ENCODE results near the gene WDR45B.
"Not testable (repeated sequence)": the region's sequence is repeated elsewhere in the genome, so short reads cannot be mapped to it uniquely, and the experiment has no call there.

WDR45B gene

DNA sequence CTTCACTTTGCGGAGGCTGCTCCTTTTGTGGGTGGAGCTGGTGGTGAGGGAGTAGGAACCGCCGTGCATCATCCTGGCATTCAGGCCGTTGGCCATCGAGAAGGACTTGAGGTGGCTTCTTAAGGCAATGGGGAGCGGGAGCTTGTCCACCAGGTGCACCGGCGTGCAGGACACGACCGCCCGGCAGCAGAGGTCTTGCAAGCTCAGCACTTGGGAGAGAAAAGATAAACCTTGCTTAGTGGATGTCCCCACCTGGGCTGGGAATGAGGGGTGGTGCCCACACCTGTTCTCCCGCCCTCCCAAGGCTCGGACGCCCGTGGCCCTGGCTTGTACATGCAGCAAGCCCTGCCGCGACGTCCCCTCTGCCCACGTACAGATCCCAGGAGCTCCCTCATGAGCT lies 9.7 kb upstream of the WDR45B start:
- no peak for DNase-seq (ENCODE audit: low spot score)

DNA sequence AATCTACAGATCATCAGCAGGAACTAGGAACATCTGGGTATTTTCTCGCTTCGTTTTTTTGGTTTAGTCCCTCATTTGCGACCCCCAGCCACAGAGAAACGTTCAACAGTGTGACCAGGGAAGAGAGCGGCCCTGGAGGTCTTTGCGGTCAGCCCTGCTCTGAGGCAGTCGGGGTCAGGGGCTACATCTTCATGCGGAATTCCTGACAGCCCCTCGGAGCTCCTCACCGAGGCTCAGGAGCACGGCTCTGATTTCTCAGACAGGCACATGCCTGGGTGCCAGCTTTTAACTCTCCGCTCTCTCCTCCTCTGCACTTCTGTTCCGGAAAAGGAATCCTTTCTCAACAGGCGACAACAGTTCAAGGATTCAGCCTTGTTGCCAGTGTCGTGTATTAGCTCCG lies 8.0 kb upstream of the WDR45B start:
- DNase-seq (ENCODE audit: low spot score): no peak

DNA sequence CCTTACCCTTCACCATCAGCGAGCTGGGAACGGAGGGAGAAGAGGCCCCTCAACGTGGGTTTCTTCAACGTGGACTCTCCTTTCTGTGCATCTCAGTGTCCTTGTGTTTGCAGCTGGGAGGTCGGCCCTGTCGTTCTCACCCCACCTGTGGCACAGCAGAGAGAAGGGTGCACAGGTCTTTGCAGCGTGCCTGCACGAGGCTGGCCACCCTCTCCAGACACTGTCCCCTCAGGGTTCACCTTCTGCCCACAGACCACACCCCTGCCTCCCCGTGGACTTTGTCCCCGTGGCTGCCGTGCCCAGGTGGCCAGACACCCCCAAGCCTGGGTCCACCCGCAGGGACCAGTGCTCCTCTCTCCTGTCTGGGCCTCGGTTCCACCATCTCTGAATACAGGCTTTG lies 7.3 kb upstream of the WDR45B start:
- DNase-seq (ENCODE audit: low spot score): no peak

DNA sequence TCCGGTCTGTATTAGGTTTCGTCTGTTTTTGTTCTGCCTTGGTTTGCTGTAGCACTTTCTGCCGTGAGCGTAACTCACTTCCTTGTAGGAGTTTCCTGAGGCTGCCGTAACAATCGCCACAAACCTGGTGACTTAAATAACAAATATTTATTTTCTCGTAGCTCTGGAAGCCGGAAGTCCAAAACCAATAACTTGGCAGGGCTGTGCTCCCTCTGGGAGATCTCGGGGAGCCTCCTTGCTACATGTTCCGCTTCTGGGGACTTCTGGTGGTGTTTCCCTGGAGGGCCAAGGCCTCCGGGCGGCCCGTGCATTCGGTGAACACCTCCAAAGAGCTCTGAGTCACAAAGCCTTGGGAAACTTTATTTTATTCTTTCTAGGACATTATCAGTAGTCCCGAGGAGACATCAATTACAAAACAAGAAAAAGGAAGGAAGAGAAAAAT lies 6.8 kb upstream of the WDR45B start:
- DNase-seq (ENCODE audit: low spot score): no peak

DNA sequence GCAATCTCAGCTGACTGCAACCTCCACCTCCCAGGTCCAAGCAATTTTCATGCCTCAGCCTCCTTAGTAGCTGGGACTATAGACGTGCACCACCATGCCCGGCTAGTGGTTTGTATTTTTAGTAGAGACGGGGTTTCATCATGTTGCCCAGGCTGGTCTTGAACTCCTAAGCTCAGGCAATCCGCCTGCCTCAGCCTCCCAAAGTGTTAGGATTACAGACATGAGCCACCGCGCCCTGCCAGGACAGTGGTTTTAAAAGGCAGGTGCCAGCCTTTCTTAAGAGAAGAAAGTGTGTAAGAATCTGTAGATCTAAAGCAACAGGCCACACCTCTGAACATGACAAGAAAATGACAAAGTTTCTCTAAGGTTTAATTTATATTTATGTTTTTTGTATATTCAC lies 6.4 kb upstream of the WDR45B start:
- not testable (repeated sequence) for DNase-seq (ENCODE audit: low spot score)

DNA sequence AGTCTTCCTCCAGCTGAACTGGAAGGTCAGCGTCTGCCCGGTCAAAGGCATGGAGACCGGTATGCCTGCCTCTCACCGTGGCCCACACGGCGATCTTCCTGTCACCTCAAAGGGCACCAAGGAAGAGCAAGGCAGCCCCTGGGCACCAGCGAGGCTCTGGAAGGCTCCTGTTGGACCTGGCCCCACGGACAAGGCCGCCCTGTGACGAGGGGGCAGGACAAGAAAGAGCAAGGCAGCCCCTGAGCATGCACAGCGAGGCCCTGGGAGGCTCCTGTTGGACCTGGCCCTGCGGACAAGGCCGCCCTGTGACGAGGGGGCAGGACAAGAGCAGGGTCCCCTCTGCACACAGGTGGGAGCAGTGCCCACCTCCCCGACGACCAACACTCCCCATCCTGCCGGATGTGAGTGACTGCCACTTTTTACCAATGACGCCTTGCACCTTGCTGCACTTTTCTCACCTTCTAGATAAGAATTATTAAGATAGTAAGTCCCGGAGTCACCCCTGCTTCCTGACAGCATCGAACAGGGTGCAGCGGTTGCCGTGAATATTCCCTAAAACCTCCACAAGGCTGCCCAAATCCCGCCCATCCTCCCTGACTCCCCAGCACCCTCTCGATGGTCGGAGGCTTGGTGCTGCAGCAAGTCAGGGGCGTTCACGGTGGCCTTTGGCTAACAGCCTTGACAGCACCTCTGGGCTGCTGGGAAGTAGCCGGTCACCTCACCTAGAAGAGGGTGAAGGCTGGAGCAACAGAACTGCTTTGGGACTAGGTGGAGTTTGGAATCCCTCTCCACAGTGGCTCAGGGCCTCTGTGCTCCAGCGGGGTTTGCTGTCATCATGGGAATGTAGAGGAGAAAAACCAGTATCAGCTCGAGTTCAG lies 5.6 kb upstream of the WDR45B start:
- no peak for DNase-seq (ENCODE audit: low spot score)

DNA sequence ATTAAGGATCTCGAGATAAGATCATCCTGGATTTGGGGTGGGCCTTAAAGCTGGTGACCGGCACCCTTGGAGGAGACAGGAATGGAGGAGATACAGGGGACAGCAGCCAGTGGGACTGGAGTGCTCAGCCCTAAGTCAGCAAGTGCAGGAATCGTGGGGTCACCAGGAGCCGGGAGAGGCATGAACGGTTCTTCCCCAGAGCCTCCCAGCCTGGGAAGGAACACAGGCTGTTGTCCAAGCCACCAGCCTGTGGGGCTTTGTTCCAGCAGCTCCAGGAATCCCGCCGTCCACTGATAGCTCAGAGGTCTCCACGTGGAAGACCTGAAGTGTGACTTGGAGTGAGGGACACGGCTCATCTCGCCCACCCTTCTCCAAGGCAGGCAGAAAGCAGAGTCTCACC lies 2.5 kb upstream of the WDR45B start:
- DNase-seq (ENCODE audit: low spot score): no peak

DNA sequence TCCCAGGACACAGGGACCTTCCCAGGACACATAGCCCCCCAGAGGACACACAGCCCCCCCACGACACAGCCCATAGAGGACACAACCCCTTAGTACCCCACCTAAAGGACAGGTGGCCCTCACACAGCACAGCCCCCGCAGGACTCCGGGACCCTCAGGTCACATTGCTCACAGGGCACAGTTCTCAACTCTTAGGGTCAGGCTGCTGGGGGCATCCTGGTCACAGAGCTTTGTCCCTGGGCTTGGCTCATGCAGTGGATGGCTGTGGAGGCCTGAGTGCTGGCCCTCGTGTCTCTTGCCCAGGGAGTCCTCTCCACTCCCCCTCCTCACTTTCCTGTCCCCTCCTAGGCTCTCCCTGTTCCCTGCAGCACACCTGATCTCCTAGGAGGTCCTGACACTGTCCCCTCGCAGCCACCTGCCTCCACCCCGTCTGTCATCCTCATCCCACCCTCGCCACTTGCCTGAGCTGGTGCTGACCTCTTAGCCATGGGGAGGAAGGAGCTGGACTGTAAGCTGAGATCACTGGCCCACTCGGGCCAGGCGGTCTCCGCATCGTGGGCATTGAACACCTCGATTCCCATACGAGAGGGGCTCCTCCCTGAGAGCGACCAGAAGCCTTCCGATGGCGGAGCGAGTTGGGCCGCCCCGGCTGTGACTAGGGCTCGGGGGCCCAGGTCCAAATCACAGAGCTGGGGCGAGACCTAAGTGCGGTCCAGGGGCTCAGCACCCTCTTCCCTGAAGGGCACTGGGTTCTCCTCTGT lies 1.4 kb upstream of the WDR45B start:
- DNase-seq (ENCODE audit: low spot score): no peak

DNA sequence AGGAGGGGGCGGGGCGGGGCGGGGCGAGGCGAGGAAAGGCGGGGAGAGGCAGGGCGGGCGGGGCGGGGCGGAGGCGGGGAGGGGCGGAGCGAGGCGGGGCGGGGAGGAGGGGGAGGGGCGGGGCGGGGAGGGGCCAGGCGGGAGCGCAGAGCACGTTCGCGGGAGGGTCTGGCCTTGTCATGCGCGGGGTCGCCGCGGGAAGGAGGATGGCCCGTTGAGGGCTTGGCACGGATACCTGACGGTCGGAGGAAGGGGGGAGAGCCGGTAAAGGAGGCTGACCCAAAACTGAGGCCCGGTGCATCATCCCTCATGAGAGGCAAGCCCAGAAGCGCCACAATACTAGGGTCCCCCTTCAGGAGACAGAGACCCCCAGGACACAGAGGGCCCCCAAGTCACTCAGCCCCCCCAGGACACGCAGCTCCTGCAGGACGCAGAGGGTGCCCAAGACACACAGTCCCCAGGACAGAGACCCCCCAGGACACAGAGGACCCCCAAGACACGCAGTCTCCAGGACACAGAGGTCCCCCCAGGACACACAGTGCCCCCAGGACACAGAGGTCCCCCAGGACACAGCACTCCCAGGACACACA lies 593 bp upstream of the WDR45B start:
- DNase-seq (ENCODE audit: low spot score): no peak

DNA sequence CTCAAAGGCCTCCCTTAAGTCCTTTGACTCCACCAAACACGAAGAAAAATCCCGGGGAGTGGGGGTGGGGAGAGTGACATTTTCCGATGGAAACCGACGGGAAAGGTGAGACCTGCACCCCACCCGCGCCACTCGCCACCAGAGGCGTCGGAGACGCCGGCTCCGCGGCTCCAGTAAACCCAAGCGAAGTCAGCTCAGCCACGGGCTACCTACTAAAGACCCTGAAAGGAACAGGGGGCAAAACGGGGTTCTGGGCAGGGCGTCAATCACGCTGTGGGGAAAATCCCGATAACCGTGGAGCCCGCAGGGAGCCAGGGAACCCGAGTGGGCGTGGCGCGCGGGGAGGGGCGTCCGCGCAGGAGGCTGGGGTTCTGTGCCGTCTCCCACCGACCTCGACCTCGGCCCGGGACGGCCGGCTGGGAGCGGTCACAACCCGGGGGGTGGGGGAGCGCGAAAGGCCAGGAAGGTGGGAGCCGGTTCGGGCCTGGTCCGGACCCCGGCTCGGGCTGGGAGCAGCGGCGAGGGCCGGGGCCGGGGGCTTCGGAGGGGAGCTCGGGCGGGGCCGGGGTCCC lies 565 bp downstream of the WDR45B start:
- peak; percentile 20 for DNase-seq (ENCODE audit: low spot score)

DNA sequence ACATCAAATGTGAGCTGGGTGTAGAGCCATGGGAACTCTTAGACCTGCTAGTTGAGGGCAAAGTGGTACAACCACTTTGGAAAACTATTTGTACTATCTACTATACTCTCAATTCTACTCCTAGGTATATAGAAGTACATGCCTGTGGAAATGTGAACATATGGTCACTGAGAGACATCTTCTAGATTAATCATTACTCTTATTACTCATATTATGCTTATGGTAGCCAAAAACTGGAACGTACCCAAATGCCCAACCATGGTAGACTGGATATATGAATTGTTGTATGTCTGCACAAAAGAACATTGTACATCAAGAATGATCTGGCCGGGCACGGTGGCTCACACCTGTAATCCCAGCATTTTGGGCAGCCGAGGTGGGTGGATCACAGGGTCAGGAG lies 2.7 kb downstream of the WDR45B start:
- no peak for DNase-seq (ENCODE audit: low spot score)

DNA sequence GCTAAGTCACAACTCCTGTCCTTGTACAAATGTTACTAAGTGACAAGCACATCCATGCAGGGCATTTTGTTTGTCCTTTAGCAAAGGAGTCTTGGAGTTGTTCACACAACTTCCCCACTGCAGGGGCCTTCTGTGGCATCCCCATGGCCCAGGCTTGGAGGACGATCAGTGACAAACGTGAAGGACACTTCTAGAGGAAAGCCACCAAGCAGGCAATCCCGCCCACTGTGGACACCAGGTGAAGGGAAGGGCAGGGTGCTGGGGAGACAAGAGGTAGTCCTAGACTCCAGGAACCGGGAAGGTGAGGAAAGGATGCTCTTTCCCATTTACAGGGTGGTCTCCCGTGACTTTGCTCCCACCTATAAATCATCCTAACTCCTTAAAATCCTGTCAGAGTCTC lies 4.1 kb downstream of the WDR45B start:
- DNase-seq (ENCODE audit: low spot score): no peak

DNA sequence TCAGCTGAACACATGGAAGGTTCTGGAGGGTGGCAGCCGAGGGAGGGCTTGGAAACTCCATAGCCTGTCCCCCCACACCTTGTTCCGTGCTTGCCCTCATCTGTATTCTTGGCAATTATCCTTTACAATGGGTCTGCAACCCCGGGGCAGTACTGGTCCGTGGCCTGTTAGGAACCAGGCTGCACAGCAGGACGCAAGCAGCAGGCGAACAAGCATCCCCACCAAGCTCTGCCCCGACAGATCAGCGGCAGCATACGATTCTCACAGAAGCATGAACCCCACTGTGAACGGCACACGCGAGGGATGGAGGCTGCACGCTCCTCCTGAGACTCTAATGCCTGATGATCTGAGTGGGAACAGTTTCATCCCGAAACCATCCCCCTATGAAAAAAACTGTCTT lies 6.2 kb downstream of the WDR45B start:
- no peak for DNase-seq (ENCODE audit: low spot score)

DNA sequence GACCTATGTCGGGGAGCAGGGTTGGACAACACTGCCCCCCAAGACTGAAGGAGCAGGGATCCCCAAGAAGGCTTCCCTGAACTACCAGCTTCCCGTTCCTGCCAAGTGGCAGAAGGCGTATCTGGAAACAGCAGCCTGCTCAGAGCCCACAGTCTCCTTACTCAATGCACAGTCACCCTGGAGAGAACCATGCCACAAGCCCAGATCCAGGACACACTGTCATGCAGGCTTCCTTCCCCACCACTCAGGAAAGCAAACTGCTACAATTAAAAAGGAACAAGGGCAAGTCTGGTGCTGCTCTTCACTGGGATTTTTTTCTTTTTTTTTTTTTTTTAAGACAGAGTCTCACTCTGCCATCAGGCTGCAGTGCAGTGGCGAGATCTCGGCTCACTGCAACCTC lies 8.2 kb downstream of the WDR45B start:
- no peak for DNase-seq (ENCODE audit: low spot score)

DNA sequence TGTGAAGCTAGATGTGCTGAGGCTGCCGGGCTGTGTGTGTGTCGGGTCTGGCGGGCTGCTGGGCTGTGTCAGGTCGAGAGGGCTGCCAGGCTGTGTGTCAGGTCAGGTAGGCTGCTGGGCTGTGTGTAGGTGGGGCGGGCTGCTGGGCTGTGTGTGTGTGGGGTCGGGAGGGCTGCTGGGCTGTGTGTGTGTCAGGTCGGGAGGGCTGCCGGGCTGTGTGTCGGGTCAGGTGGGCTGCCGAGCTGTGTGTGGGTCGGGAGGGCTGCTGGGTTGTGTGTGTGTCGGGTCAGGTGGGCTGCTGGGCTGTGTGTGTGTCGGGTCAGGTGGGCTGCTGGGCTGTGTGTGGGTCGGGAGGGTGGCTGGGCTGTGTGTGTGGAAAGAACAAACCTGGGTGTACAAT lies 8.6 kb downstream of the WDR45B start:
- no peak for DNase-seq (ENCODE audit: low spot score)

DNA sequence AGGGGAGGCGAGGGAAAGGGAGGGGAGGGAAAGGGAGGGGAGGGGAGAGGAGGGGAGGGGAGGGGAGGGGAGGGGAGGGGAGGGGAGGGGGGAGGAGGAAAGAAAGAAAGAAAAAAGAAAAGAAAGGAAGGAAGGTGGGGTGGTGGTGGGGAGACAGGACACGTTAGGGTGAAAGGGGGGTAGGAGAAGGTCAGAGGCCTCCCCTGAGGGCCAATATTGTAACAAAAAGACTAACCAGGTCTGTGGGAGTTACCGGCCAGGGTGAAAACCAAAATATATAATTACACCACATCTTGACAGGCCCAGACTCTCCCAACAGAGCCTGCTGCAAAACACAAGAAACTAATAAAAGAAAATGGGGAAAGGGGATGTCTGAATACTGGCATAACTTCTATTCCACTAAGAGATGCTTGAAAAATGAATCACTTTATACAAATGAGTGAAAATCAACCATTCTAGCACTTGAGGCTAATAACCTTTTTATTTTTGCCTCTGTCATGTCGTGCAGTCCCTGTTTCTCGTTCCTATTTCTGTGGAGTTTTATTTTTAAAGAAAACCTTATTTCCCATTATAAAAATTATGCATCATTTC lies 10.0 kb downstream of the WDR45B start:
- DNase-seq (ENCODE audit: low spot score): no peak

DNA sequence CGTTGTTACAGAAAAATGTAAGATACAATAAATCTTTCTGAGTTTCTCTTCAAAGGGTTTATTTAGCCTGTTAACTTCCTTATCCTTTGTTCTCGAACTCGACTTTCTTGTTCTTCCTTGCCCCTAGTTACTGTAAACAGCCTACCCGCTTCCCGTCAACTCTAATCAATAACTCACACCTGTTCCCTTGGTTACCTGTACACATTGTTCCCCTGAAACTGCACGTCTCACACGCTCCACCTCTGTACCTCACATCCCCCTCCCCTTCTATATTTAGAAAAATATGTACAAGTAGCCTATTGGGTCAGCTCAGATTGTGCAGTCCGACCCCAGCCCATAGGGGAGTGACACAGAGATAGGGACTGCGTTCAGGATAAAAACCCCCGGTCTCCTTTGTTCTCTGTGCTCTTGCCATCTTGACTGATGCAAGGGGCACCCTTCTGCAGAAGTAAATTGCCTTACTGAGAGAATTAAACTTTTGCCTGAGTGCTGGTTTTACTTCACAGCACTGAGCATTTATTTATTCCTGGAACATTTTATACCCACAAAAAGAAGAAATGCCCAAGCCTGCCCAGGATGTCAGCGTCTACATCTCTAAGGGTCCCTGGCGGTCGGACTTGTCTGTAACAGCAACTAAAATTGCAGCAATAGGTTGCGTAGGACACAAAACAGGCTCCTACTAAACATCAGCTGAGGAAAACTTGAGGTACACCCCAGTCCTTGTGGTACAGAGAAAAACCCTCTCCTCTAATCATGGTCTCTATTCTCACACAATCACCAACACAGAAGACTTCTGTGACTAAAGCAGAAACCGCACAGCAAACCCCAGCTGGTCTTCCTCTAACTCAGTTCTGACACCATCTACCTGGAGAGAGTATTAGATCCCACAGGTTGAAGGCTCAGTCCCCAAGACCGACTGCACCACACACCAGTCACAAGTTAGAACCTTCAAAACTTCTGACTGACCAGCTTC lies 11.3 kb downstream of the WDR45B start:
- DNase-seq (ENCODE audit: low spot score): no peak

DNA sequence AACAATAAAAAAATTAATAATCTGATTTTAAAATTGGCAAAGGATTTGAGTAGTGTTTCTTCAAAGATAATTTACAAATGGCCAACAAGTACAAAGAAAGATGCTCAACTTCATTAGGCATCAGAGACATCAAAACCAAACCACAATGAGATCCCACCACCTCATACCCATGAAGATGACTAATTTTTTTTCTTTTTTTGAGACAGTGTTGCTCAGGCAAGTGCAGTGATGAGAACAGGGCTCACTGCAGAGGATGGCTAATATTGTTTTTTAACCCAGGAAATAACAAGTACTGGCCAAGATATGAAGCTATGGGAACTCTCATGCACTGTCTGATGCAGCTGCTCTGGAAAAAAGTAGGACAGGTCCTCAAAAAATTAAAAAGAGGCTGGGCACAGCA lies 14.9 kb downstream of the WDR45B start:
- DNase-seq (ENCODE audit: low spot score): no peak

DNA sequence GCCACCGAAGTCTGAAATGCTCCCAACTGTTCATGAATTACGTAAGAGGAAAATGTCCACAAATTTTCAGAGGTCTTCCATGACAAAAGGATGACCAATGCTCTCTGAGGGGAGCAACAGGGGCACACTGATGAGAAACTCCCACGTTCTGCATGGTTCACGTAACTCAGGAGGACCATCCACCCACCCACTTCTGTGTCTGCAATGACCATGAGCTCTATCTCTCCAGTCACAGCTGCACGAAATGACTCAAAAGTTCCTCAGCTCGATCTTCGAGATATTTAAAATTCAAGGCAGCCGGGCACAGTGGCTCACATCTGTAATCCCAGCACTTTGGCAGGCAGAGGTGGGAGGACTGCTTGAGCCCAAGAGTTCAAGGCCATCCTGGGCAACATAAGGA lies 15.8 kb downstream of the WDR45B start:
- no peak for DNase-seq (ENCODE audit: low spot score)

DNA sequence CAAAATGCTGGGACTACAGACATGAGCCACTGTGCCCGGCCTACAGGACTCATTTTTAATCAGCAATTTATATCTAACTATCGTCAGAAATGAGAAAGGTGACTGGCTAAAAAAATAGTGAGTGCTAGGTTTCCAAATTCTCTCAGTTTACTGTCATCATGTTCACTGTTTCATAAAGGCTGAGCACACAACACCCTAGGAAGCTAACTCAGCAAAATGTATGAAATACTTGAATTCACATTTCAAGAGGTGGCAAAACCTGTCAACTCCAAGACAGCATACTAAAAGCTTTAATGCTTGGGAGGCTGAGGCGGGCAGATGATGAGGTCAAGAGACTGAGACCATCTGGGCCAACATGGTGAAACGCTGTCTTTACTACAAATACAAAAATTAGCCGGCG lies 16.7 kb downstream of the WDR45B start:
- no peak for DNase-seq (ENCODE audit: low spot score)

DNA sequence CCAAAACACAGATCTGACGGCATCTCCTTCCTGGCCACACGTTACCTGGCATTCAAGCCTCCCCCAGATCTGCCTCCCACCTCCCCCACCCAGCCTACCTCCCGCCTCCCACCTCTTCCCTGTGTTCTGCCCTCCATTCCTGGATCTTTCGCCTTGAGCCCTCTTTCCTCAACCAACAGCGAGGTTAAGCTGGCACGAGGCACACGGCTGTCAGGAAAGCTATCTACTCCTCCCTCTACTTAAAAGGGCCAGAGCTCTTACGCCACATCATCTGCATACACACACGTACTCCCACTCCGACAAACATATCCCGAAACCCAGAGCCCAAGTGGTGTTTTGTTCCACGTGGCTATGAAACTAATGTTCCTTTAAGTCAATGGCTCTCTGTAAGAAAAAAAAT lies 18.0 kb downstream of the WDR45B start:
- no peak for DNase-seq (ENCODE audit: low spot score)

Data from CD4-positive, alpha-beta T cell treated with Interleukin-15 for 4 hours (primary cell).